Measurements from ENCODE around the gene ADGRE2. TPM values are rescaled to one million over a fixed set of nuclear protein-coding genes. Genes with fewer than 3 reads are reported as not detected.

Gene ADGRE2
- under 0.01 and 0.32 TPM in 2 replicates for total RNA-seq

DNA sequence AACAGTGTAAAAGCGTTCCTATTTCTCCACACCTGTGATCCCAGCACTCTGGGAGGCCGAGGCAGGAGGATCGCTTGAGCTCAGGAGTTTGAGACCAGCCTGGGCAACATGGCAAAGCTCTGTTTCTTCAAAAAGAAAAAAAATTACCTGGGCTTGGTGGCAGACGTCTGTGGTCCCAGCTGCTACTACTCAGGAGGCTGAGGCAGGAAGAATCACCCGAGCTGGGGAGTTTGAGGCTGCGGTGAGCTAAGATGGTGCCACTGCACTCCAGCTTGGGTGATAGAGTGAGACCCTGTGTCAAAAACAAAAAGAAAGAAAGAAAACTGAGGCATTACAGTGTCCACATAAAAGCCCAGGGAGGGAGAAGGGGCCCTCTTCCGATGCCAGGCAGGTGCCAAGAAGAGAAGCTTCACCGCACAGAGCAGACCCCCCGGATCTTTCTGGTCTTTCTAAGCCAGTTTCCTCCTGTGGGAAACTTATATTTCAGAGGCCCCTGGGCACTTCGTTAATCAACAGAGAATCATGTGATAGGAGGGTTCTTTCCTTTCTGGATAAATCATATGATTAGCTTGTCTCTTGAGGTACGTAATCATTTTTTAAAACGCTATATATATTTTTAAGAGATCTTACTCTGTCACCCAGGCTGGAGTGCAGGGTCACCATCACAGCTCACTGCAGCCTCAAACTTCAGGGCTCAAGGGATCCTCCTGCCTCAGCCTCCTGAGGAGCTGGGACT is at the start of gene ADGRE2:
TSS of gene ADGRE2 (minus strand) at position 451 of the 736 bp plus-strand sequence. CDS start 1,804 bp downstream, outside the sequence.

DNA sequence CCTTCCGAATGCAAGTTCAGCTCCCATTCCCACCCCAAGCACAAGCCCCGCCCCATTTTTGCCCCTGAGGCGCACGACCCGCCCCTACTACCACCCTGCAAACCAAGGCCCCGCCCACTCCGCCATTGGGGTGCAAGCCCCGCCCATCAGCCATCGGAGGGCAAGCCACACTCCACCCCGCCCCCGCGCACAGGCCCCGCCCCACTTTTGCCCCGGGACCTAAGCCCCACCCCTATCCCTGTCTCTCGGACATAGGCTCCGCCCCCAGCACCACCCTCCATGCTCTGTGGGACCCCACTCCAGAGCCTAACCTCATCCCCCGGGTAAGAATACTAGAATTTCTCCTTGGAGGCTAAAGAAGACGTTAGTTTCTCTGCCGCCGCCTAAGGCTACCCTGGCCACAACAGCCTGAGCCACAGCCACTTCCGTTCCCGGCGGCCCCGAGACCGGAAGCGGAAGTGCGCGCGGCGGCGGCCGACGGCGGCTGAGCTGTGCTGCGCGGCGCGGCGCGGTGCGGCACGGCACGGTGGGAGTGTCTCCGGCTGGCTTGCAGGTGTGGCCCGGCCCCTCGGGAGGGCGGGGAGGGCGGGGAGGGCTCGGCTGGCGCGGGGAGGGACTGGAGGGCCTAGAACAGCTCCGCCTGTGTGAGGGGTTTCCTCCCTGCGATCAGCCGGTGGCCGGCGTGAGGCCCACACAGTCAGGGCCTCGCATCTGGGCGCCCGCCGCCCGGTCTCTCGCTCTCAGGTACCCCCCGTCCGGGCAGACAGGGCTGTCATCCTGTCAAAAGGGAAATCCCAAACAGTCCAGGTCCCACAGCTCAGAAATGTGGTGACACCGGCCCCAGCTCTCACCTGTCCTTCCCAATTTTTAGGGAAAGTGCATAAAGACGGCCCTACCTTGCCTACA is 88.5 kb downstream of the ADGRE2 start, which contains the start of gene ZNF333:
TSS of gene ZNF333 (plus strand) at position 451 of the 906 bp plus-strand sequence. CDS start 3,444 bp downstream, outside the sequence.

Other genes with a start within 250 kb of the ADGRE2 start
- 14.6 and 21.3 TPM in 2 replicates for gene TECR, start 249.0 kb downstream of the ADGRE2 start, total RNA-seq
- 97.1 and 216 TPM in 2 replicates for gene NDUFB7, start 206.5 kb downstream of the ADGRE2 start, total RNA-seq
- not detected in 2 replicates for gene CLEC17A, start 195.5 kb downstream of the ADGRE2 start, total RNA-seq
- not detected in 2 replicates for gene ADGRE3, start 103.7 kb downstream of the ADGRE2 start, total RNA-seq
- gene ZNF333, start 88.5 kb downstream of the ADGRE2 start, total RNA-seq: 20.2 and 41.9 TPM in 2 replicates
- not detected in 2 replicates for gene OR7A5, start 56.6 kb upstream of the ADGRE2 start, total RNA-seq
- not detected in 2 replicates for gene OR7C1, start 56.6 kb upstream of the ADGRE2 start, total RNA-seq
- gene OR7A10, start 70.4 kb upstream of the ADGRE2 start, total RNA-seq: not detected in 2 replicates
- not detected in 2 replicates for gene OR7A17, start 107.6 kb upstream of the ADGRE2 start, total RNA-seq
- gene OR7C2, start 162.9 kb upstream of the ADGRE2 start, total RNA-seq: not detected in 2 replicates
- not detected in 2 replicates for gene SLC1A6, start 201.3 kb upstream of the ADGRE2 start, total RNA-seq